ENCODE data around the gene LRRC8C. TPM values are rescaled to one million over a fixed set of nuclear protein-coding genes. Genes with fewer than 3 reads are reported as not detected.
"Not testable (repeated sequence)": the region's sequence is repeated elsewhere in the genome, so short reads cannot be mapped to it uniquely, and the experiment has no call there.

LRRC8C gene
- total RNA-seq, 2 donors from 2014 or later = 10.5 to 11.9 TPM

GRCh38 chr1:89629146-89629545, 3.8 kb upstream of the LRRC8C start:
- intact Hi-C loops (cut with DNase I) = loop anchor here in 1 of 2 donors (10.0 kb wide), 1 partner anchor 136 kb away; no protein-coding TSS in a partner anchor
- no peak for DNase-seq (ENCODE audit: low spot score)

- intact Hi-C loops (cut with DNase I) = loop anchor here in 1 of 2 donors (10.0 kb wide), 1 partner anchor 135 kb away; no protein-coding TSS in a partner anchor
- DNase-seq (ENCODE audit: low spot score) = not testable (repeated sequence)
Measured at GRCh38 chr1:89629600-89629999, 3.3 kb upstream of the LRRC8C start.

GRCh38 chr1:89630048-89630447, 2.9 kb upstream of the LRRC8C start:
- intact Hi-C loops (cut with DNase I) = loop anchor here in 1 of 2 donors (10.0 kb wide), 1 partner anchor 1365 kb away; no protein-coding TSS in a partner anchor

GRCh38 chr1:89631816-89632656, 884 bp upstream of the LRRC8C start:
- DNase-seq (ENCODE audit: low spot score) = no peak
- intact Hi-C loops (cut with DNase I) = loop anchor here (2.0 to 10.0 kb wide), 2 partner anchors 131 to 1363 kb away; no protein-coding TSS in a partner anchor

More at GRCh38 chr1:89630048-89630447, 2.9 kb upstream of the LRRC8C start:
- no peak for DNase-seq (ENCODE audit: low spot score)

GRCh38 chr1:89633248-89633799, 404 bp downstream of the LRRC8C start:
- peak; percentile 88 for DNase-seq (ENCODE audit: low spot score)

GRCh38 chr1:89633800-89634625, 1.1 kb downstream of the LRRC8C start:
- no peak for DNase-seq (ENCODE audit: low spot score)
- intact Hi-C loops (cut with DNase I) = loop anchor here (2.0 to 10.0 kb wide), 2 partner anchors 129 to 1361 kb away; no protein-coding TSS in a partner anchor

More at GRCh38 chr1:89633248-89633799, 404 bp downstream of the LRRC8C start:
- intact Hi-C loops (cut with DNase I) = loop anchor here (2.0 to 10.0 kb wide), 2 partner anchors 129 to 1361 kb away; no protein-coding TSS in a partner anchor

- DNase-seq (ENCODE audit: low spot score) = no peak
- intact Hi-C loops (cut with DNase I) = loop anchor here in 1 of 2 donors (10.0 kb wide), 1 partner anchor 1359 kb away; no protein-coding TSS in a partner anchor
Measured at GRCh38 chr1:89635825-89636815, 3.2 kb downstream of the LRRC8C start.

DNA sequence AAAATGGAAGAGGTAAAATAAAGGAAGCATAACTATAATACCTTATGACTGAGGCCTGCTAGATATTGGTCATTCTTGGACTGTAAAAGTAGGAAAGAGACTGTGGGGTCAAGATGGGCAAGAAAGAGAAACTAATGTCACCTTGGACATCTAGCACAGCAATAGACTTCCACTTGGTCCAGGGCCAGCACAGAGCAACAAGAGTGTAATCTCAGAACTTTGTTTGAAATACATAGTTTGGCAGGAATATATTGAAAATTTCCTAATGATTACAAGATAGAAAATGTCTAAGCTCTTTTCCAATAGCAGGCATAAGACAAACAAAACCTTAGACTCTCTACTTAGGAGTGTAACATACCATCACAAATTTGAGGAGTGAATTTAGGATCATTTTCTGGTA, 4.6 kb downstream of the LRRC8C start:
- no peak for DNase-seq (ENCODE audit: low spot score)

DNA sequence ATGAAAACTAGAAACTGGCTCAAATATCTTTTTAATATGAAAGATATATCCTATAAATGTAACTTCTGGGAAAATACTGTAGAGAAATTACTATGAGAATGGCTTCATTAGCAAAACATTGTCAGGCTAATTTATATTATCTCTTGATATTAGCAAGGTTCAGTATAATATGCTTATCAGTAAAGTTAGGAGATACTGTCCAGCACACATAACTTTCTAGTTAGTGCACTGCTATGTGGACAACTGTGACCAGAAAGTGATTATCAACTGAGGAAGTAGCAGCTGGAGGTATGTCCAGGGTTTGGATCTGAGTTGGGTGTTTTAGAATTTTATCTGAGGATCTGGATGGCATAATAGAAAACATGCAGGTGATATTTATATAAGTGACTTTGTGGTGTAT, 7.5 kb downstream of the LRRC8C start:
- DNase-seq (ENCODE audit: low spot score) = no peak
- intact Hi-C loops (cut with DNase I) = no loop called here

More for the DNA sequence above, 4.6 kb downstream of the LRRC8C start:
- intact Hi-C loops (cut with DNase I) = loop anchor here in 1 of 2 donors (10.0 kb wide), 1 partner anchor 1357 kb away; no protein-coding TSS in a partner anchor

DNA sequence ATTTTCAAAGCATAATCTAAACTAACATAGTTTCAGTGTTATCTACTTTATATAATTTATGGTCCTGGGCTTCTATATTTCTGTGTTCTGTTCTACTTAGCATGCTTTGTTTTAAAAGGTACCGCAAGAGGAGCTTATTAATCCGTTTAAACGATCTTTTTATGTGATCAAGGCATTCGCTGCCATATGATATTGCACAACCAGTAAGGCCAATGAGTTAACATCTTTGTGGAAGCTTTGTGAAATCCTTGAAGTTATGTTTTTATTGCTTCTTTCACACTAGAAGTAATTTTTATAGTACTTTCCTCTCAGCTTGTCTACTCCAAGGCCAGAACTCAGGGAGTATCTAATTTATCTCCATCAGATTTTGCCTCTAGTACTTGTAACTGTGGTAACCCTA, 8.9 kb downstream of the LRRC8C start:
- intact Hi-C loops (cut with DNase I) = no loop called here
- DNase-seq (ENCODE audit: low spot score) = no peak

GRCh38 chr1:89643577-89643976, 10.7 kb downstream of the LRRC8C start:
- DNase-seq (ENCODE audit: low spot score) = no peak
- intact Hi-C loops (cut with DNase I) = no loop called here

- intact Hi-C loops (cut with DNase I) = no loop called here
- no peak for DNase-seq (ENCODE audit: low spot score)
Measured at GRCh38 chr1:89644119-89644814, 11.3 kb downstream of the LRRC8C start.

DNA sequence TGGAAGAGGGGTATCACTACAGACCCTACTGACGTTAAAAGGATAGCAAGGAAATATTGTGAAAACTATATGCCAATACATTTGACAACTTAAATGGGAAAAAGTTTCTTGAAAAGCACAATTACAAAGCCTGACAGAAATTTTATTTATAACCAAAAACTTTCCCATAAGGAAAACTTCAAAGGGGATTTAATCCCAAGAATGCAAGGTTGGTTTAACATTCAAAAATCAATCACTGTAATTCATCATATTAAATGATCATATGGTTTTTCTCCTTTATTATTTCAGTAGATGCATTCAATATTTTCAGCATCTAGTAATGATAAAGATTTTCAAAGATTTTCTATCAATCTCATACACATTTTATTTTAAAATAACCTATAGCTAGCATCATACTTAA, 13.3 kb downstream of the LRRC8C start:
- intact Hi-C loops (cut with DNase I) = no loop called here
- no peak for DNase-seq (ENCODE audit: low spot score)

GRCh38 chr1:89649783-89650182, 16.9 kb downstream of the LRRC8C start:
- DNase-seq (ENCODE audit: low spot score) = no peak
- intact Hi-C loops (cut with DNase I) = no loop called here

DNA sequence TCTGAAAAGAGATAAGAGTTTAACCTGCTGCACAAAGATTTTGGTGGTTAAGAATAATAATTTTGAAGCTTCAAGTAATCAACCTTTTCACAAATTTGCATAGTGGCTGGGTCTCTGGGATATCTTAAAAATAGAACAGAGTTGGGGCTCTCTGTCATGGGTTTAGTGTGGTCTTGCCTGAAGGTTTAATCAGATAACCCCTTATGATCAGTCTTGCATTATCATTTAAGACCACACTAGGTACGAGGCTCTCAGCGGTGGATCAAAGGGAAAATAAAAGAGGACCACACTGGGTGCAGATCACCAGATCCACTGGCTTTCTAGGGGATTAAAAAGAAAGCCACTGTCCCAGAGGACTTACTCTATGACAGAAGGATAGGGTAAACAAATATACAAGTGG, 19.5 kb downstream of the LRRC8C start:
- intact Hi-C loops (cut with DNase I) = no loop called here
- DNase-seq (ENCODE audit: low spot score) = no peak

DNA sequence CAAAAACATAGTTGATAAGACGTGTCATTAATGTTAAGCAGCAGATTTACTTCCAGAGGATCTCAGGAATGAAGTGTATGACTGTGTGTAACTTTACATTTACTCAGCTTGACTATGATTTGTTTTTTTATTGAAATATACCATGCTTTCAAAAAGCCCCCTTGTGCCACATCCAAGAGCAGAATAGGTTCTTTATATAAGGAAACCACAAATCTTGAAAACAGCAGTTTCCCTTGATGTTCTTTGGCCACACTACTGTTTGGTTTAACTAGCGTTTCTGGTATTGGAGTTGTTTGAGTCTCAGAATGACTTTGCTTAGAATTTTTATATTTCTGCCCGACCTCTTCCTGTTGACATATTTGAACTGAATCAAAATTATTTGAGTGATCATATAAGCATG, 25.0 kb downstream of the LRRC8C start:
- DNase-seq (ENCODE audit: low spot score) = no peak
- intact Hi-C loops (cut with DNase I) = no loop called here

- intact Hi-C loops (cut with DNase I) = no loop called here
- DNase-seq (ENCODE audit: low spot score) = no peak
Measured at GRCh38 chr1:89659322-89660081, 26.6 kb downstream of the LRRC8C start.
